Mesodermal cell (in vitro differentiated cells): ENCODE measurements around the gene DAGLB.
"Not testable (repeated sequence)": the region's sequence is repeated elsewhere in the genome, so short reads cannot be mapped to it uniquely, and the experiment has no call there.

ENCODE experiments used
- H3K27ac ChIP-seq: 2 replicates; pipeline ENCODE4 v1.7.0; 2013; ENCODE audit warnings: mild to moderate bottlenecking, low read depth, low read length, moderate library complexity; ENCODE audit not compliant: severe bottlenecking
- H3K36me3 ChIP-seq: 2 replicates; pipeline ENCODE4 v1.7.1; 2013; ENCODE audit warnings: mild to moderate bottlenecking, low read length, moderate library complexity; ENCODE audit not compliant: control insufficient read depth, insufficient read depth
- H3K4me1 ChIP-seq: one replicate; pipeline ENCODE4 v1.7.1; 2013; ENCODE audit warnings: mild to moderate bottlenecking, low read length; ENCODE audit not compliant: insufficient read depth, control insufficient read depth, poor library complexity, severe bottlenecking
- H3K4me3 ChIP-seq: 2 replicates; pipeline ENCODE4 v1.7.0; 2013; ENCODE audit warnings: low read length, control low read depth, mild to moderate bottlenecking; ENCODE audit not compliant: insufficient read depth, poor library complexity, severe bottlenecking; ENCODE audit errors: extremely low read depth
- H3K9me3 ChIP-seq: 2 replicates; pipeline ENCODE4 v1.7.1; 2013; ENCODE audit warnings: mild to moderate bottlenecking, low read length, moderate library complexity; ENCODE audit not compliant: control insufficient read depth
- WGBS, 2 experiments: methylation state at CpG; one replicate each; pipeline ENCODE4 v1.1.5; 2013; ENCODE audit warnings: missing lambda C conversion rate in 2 of 2; ENCODE audit not compliant: insufficient coverage in 2 of 2; 5-methylcytosine and 5-hydroxymethylcytosine counted together

DAGLB gene

DNA sequence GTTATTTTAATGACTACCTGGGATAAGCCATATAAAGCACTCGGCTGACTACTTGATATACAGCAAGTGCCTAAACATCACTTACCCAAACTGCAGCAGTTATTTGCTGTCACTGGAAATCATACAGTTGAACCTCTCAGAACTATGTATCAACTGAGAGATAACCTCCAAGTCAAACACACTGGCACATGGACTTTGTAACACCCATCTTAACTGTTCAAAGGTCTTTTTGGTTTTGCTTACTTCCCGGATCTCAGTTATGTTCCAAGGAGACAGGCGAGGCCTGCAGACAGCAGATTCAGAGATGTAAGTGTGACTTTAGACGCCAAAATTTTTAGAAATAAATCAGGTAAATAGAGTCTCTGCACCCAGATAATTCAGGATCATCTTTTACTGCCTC lies 34.6 kb upstream of the DAGLB start:
- no peaks in the 10 kb centered on the region for H3K9me3 ChIP-seq
- peaks cover 11% of the 10 kb centered on the region for H3K4me1 ChIP-seq
- H3K4me3 ChIP-seq = peak overlapping the region; percentile 94
- peaks cover 49% of the 10 kb centered on the region for H3K36me3 ChIP-seq
- H3K27ac ChIP-seq = no peak overlapping the region
- 93 to 100% methylated on average over 2 to 4 of the region's 4 CpGs for WGBS, 2 experiments

- Histone ChIP-seq H3K27ac (no peak overlapping the region), H3K4me3 (no peak overlapping the region), H3K4me1 (peaks cover 11% of the 10 kb centered on the region), H3K36me3 (peaks cover 58% of the 10 kb centered on the region), H3K9me3 (no peaks in the 10 kb centered on the region)
- 86 to 90% methylated on average over 3 to 5 of the region's 6 CpGs for WGBS, 2 experiments
Measured at GRCh38 chr7:6481445-6481844, 33.7 kb upstream of the DAGLB start.

GRCh38 chr7:6480323-6480660 lies 32.5 kb upstream of the DAGLB start:
- Histone ChIP-seq H3K9me3 (no peaks in the 10 kb centered on the region), H3K36me3 (peaks cover 70% of the 10 kb centered on the region), H3K4me3 (no peak overlapping the region), H3K4me1 (peaks cover 11% of the 10 kb centered on the region), H3K27ac (no peak overlapping the region)
- 100% methylated on average over 2 to 3 of the region's 5 CpGs for WGBS, 2 experiments

- Histone ChIP-seq H3K27ac (no peak overlapping the region), H3K36me3 (peaks cover 82% of the 10 kb centered on the region), H3K4me3 (no peak overlapping the region), H3K4me1 (peaks cover 11% of the 10 kb centered on the region), H3K9me3 (no peaks in the 10 kb centered on the region)
- 92 to 93% methylated on average over 6 to 7 of the region's 8 CpGs for WGBS, 2 experiments
Measured at GRCh38 chr7:6479067-6479466, 31.3 kb upstream of the DAGLB start.

DNA sequence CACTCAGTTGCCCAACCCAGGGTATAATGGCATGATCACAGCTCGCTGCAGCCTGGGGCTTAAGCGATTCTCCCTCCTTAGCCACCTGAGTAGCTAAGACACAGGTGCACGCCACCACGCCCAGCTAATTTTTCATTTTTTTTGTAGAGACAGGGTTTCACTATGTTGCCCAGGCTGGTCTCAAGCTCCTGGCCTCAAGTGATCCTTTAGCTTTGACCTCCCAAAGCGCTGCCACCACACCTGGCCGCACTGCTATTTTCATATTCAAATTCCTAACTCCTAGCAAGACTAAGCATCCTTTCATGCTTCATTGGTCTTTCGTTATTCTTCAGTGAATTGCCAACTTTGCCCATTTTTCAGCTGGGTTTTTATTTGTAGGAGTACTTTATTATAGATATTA lies 30.4 kb upstream of the DAGLB start:
- H3K27ac ChIP-seq = no peak overlapping the region
- 94 to 95% methylated on average over 4 to 6 of the region's 7 CpGs for WGBS, 2 experiments
- H3K4me1 ChIP-seq = peaks cover 11% of the 10 kb centered on the region
- H3K36me3 ChIP-seq = peaks cover 90% of the 10 kb centered on the region
- no peaks in the 10 kb centered on the region for H3K9me3 ChIP-seq
- no peak overlapping the region for H3K4me3 ChIP-seq

DNA sequence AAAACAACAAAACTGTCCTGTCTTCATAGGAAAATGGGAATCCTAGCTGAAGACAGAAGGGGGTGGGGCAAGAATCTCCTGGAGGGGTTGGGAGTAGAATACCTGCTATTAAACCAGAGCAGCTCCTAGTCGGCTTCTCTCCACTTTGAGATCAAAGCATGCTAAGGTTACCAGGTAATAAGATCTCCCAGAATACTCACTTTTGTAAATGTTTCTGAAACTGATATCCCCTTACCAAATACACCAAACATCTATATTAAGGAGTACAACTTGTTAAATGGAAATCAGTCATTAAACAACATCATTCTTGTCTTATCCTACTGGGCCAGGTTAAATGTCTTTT lies 29.5 kb upstream of the DAGLB start:
- no CpG with 5 or more reads among the region's 1 CpG for WGBS, 2 experiments
- H3K27ac ChIP-seq = no peak overlapping the region
- peaks cover 94% of the 10 kb centered on the region for H3K36me3 ChIP-seq
- peaks cover 11% of the 10 kb centered on the region for H3K4me1 ChIP-seq
- H3K9me3 ChIP-seq = no peaks in the 10 kb centered on the region
- no peak overlapping the region for H3K4me3 ChIP-seq

- 92 to 97% methylated on average over 5 of the region's 7 CpGs for WGBS, 2 experiments
- no peak overlapping the region for H3K4me3 ChIP-seq
- H3K4me1 ChIP-seq = peaks cover 11% of the 10 kb centered on the region
- H3K36me3 ChIP-seq = peaks cover 95% of the 10 kb centered on the region
- H3K27ac ChIP-seq = no peak overlapping the region
- H3K9me3 ChIP-seq = no peaks in the 10 kb centered on the region
Measured at GRCh38 chr7:6476596-6477317, 29.0 kb upstream of the DAGLB start.

DNA sequence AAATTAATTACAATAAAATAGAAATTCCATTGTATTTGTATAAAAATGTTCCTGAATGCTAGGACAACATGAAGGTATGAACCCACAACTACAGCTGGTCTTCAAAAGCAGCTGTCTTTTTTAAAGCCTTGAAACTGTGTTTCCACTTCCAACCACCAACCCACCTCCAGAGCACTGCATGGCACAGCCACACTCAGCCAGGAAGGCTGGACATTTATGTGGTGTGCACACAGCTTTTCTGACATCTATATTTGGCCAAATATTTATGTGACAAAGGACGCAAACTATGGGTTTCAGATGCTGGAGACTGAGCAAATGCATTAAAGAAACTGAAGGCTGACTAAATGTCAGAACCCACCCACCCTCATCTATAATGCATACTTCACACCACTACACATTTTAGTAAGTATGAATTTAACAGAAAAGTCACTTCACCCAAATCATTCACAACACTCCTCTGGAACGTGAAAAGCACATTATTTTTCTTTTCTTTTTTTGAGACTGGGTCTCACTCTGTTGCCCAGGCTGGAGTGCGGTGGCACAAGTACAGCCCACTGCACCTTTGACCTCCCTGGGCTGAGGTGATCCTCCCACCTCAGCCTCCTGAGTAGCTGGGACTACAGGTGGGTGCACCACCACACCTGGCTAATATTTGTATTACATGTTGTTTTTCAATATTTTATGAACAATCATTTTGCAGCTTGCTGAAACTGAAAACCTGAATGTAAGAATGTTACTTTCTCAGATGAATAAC lies 27.9 kb upstream of the DAGLB start:
- H3K36me3 ChIP-seq = peaks cover 92% of the 10 kb centered on the region
- no peaks in the 10 kb centered on the region for H3K9me3 ChIP-seq
- H3K27ac ChIP-seq = no peak overlapping the region
- no peak overlapping the region for H3K4me3 ChIP-seq
- 100% methylated on average over 2 to 3 of the region's 3 CpGs for WGBS, 2 experiments
- H3K4me1 ChIP-seq = peaks cover 4% of the 10 kb centered on the region

GRCh38 chr7:6465862-6466261 lies 18.1 kb upstream of the DAGLB start:
- H3K4me1 ChIP-seq = no peaks in the 10 kb centered on the region
- H3K36me3 ChIP-seq = peaks cover 98% of the 10 kb centered on the region
- peaks cover 29% of the 10 kb centered on the region for H3K9me3 ChIP-seq
- H3K27ac ChIP-seq = no peak overlapping the region
- 97 to 99% methylated on average over 7 of the region's 8 CpGs for WGBS, 2 experiments
- H3K4me3 ChIP-seq = no peak overlapping the region

- not testable (repeated sequence) for H3K4me1 ChIP-seq, H3K4me3 ChIP-seq, H3K27ac ChIP-seq
- 100% methylated on average over 1 to 2 of the region's 5 CpGs for WGBS, 2 experiments
- peaks cover 26% of the 10 kb centered on the region for H3K9me3 ChIP-seq
- H3K36me3 ChIP-seq = peaks cover 84% of the 10 kb centered on the region
Measured at GRCh38 chr7:6463609-6464008, 15.9 kb upstream of the DAGLB start.

GRCh38 chr7:6461946-6462550 lies 14.3 kb upstream of the DAGLB start:
- Histone ChIP-seq H3K36me3 (peaks cover 68% of the 10 kb centered on the region), H3K27ac (no peak overlapping the region), H3K9me3 (peaks cover 16% of the 10 kb centered on the region), H3K4me3 (no peak overlapping the region), H3K4me1 (no peaks in the 10 kb centered on the region)
- WGBS, 2 experiments = no CpG with 5 or more reads among the region's 4 CpGs
